T-helper 1 cell treated with Interleukin-12 subunit alpha and Interleukin-12 subunit beta and Interleukin-4 antibody, amounts not matched to agents 30 ng/mL and 1 ng/mL, for 36 hours (primary cell): ENCODE data around the gene PM20D1. TPM values are rescaled to one million over a fixed set of nuclear protein-coding genes. Genes with fewer than 3 reads are reported as not detected.

ENCODE experiments used
- total RNA-seq: library from RNA; stranded (reverse); gene quantifications from 2 replicates; pipeline ENCODE4 v1.2.3, GENCODE V29; 2022

Gene PM20D1
- total RNA-seq, 1 donor from 2014 or later = 0.34 TPM

Other genes starting within 250 kb of the PM20D1 start
- 107 and 115 TPM in 2 replicates for gene ELK4, start 218.1 kb downstream of the PM20D1 start, total RNA-seq
- gene SLC45A3, start 169.6 kb downstream of the PM20D1 start, total RNA-seq = 0.27 and 0.29 TPM in 2 replicates
- gene NUCKS1, start 100.0 kb downstream of the PM20D1 start, total RNA-seq = 135 and 148 TPM in 2 replicates
- 78.4 and 86.3 TPM in 2 replicates for gene RAB29, start 74.7 kb downstream of the PM20D1 start, total RNA-seq
- gene SLC41A1, start 36.9 kb downstream of the PM20D1 start, total RNA-seq = 19.8 and 19.9 TPM in 2 replicates
- not detected in 2 replicates for gene SLC26A9, start 93.3 kb upstream of the PM20D1 start, total RNA-seq
- not detected in 2 replicates for gene RAB7B, start 153.3 kb upstream of the PM20D1 start, total RNA-seq
- gene CTSE, start 173.8 kb upstream of the PM20D1 start, total RNA-seq = not detected in 2 replicates
- gene RHEX, start 203.0 kb upstream of the PM20D1 start, total RNA-seq = not detected in 2 replicates